Measurements from ENCODE around the gene BCO1.

GRCh38 chr16:81314603-81315270, 76.2 kb downstream of the BCO1 start, which contains the start of gene GAN:
- no peak for TF ChIP-seq EZH2 (IDR thresholded peaks at IDR 0.05)
- TF ChIP-seq POLR2AphosphoS5 (IDR thresholded peaks at IDR 0.05; ENCODE audit: borderline replicate concordance, low read depth, low read length) = peak; percentile 75

Measured in SK-N-MC (cell line).